Uterus (tissue), 4 donors: ENCODE measurements around the gene DGKI. TPM values are rescaled to one million over a fixed set of nuclear protein-coding genes. Genes with fewer than 3 reads are reported as not detected.

Experiments
- DNase-seq, 2 donors: peaks; one replicate each; pipeline ENCODE4 v3.0.0-alpha.2; 2019 to 2020
- H3K27ac ChIP-seq, 2 donors: fragments of 200-600 bp; sonication (generic); 1 replicate in 1 of 2; 2 replicates in 1 of 2; pipeline ENCODE4 v1.5.1; 2016 to 2018
- H3K27me3 ChIP-seq, 2 donors: fragments of 200-600 bp; sonication (generic); one replicate each; pipeline ENCODE4 v1.5.1; 2018 to 2019; ENCODE audit warnings: control low read depth in 1 of 2
- H3K36me3 ChIP-seq, 2 donors: fragments of 200-600 bp; sonication (generic); one replicate each; pipeline ENCODE4 v1.5.1; 2019; ENCODE audit warnings: control low read depth in 1 of 2
- H3K4me1 ChIP-seq, 2 donors: fragments of 200-600 bp; sonication (generic); one replicate each; pipeline ENCODE4 v1.5.1; 2018 to 2019; ENCODE audit warnings: control low read depth in 1 of 2
- H3K4me3 ChIP-seq, 2 donors: fragments of 200-600 bp; sonication (generic); 1 replicate in 1 of 2; 2 replicates in 1 of 2; pipeline ENCODE4 v1.5.1; 2018 to 2019; ENCODE audit warnings: mild to moderate bottlenecking in 1 of 2
- H3K9me3 ChIP-seq, 2 donors: fragments of 200-600 bp; sonication (generic); one replicate each; pipeline ENCODE4 v1.5.1; 2019; ENCODE audit warnings: control low read depth in 1 of 2
- POLR2A ChIP-seq, 2 donors: fragments of 450-650 bp; IDR thresholded peaks; one replicate each; pipeline ENCODE4 v1.6.1; 2016; ENCODE audit warnings: antibody characterized with exemption in 2 of 2, mild to moderate bottlenecking in 1 of 2, moderate library complexity in 1 of 2
- intact Hi-C: fragments of 100-400 bp; cut with DNase I; formaldehyde crosslinking; loops from one replicate; pipeline ENCODE4 v1.15.1; 2023; ENCODE audit warnings: low total_unique reads
- total RNA-seq, 4 donors: library from RNA; depleted of rRNA in 3 of 4; stranded (reverse); fragments of >200 nt in 3 of 4; gene quantifications; one replicate each; pipeline versions ENCODE4 v1.1.0 to v1.2.4, GENCODE V29; 2014 to 2023
- TF ChIP-seq, protein P1 (sequence below), 4 experiments: fragments of 200-600 bp in 2 of 4; fragments of 450-650 bp in 2 of 4; sonication (generic) in 2 of 4; IDR thresholded peaks; one replicate each; pipeline ENCODE4 v1.5.1; 2016 to 2019; ENCODE audit warnings: antibody characterized with exemption in 4 of 4, mild to moderate bottlenecking in 2 of 4, moderate library complexity in 1 of 4
- donor health status: DM: yes; HTN: yes; CAD: no.

The DGKI gene
- total RNA-seq, 4 donors from 2014 or later, result 1.0 to 8.5 (median 4.1) TPM

DNA sequence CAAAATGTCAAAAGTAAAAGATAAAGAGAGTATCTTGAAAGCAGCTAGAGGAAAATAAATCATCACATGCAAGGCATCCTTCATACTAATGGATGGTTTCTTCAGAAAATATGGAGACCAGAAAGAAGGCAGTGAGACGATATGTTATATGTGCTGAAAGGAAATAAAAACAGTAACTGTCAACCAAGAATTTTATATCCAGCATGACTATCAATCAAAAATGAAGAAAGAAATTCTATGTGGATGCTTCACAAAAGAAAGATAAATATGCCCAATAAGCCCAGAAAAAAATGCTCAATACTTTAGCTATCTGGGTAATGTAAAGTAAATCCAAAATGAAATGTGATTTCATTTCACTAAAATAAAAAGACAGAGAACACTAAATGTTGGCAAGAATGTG lies 142.1 kb downstream of the DGKI start:
- no peaks in the 10 kb centered on the region for H3K36me3 ChIP-seq
- intact Hi-C loops, result no loop called here
- TF ChIP-seq POLR2A (IDR thresholded peaks at IDR 0.05), result no peak
- TF ChIP-seq, protein P1, sequence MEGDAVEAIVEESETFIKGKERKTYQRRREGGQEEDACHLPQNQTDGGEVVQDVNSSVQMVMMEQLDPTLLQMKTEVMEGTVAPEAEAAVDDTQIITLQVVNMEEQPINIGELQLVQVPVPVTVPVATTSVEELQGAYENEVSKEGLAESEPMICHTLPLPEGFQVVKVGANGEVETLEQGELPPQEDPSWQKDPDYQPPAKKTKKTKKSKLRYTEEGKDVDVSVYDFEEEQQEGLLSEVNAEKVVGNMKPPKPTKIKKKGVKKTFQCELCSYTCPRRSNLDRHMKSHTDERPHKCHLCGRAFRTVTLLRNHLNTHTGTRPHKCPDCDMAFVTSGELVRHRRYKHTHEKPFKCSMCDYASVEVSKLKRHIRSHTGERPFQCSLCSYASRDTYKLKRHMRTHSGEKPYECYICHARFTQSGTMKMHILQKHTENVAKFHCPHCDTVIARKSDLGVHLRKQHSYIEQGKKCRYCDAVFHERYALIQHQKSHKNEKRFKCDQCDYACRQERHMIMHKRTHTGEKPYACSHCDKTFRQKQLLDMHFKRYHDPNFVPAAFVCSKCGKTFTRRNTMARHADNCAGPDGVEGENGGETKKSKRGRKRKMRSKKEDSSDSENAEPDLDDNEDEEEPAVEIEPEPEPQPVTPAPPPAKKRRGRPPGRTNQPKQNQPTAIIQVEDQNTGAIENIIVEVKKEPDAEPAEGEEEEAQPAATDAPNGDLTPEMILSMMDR (IDR thresholded peaks at IDR 0.05), result no peak

DNA sequence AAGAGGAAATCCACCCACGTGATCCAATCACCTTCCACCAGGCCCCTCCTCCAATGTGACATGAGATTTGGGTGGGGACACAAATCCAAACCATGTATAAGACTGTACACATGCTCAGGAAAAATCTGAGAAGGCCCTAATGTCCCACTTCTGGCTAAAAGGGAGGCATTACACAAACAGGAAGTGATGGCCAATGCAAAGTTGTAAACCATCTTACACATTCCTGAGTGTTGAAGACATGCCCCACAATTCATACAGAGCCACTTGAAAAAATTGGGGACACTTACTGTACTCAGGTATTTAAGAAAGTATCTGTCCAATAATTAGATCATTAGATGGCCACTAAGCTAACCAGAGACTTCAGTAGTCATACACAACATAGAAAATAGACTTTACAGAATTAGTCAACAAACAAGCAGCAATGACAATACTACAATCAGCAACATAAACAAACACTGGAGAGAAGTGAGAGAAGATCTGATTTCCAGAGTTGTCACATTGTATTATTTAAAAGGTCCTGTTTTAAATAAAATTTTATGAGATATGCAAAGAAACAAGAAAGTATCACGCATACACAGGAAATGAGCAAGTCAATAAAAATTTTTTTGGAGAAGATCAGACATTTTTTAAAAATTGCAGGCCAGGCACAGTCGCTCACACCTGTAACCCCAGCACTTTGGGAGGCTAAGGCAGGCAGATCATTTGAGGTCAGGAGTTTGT lies 143.3 kb downstream of the DGKI start:
- H3K4me1 ChIP-seq, result no peaks in the 10 kb centered on the region
- no peaks in the 10 kb centered on the region for H3K27me3 ChIP-seq
- intact Hi-C loops, result no loop called here
- H3K27ac ChIP-seq, result no peak overlapping the region
- DNase-seq, result no peak
- H3K36me3 ChIP-seq, result no peaks in the 10 kb centered on the region
- peaks cover 0 to 6% of the 10 kb centered on the region in 2 donors for H3K9me3 ChIP-seq
- H3K4me3 ChIP-seq, result no peak overlapping the region
- TF ChIP-seq, protein P1 (IDR thresholded peaks at IDR 0.05), result no peak
- TF ChIP-seq POLR2A (IDR thresholded peaks at IDR 0.05), result no peak

More for the DNA sequence above, 142.1 kb downstream of the DGKI start:
- Histone ChIP-seq H3K27me3 (no peaks in the 10 kb centered on the region), H3K4me3 (no peak overlapping the region), H3K27ac (no peak overlapping the region), H3K9me3 (peaks cover 0 to 6% of the 10 kb centered on the region in 2 donors), H3K4me1 (no peaks in the 10 kb centered on the region)
- no peak for DNase-seq

DNA sequence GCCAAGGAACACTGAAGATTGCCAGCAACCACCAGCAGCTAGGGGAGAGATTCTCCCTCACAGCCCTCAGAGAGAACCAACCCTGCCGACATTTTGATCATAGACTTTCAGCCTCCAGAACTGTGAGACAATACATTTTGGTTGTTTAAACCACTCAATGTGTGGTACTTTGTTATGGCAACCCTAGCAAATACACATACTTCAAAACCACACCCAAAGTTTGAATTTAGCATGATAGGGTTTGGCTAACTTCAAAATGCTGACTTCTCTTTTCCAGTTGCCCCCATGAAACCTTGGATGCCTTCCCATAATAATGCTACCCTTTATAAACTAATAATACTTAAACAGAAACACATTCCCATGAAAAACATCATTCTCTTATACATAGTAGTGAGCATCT lies 149.8 kb downstream of the DGKI start:
- DNase-seq, result no peak
- Histone ChIP-seq H3K27ac (no peak overlapping the region), H3K4me1 (no peaks in the 10 kb centered on the region), H3K4me3 (no peak overlapping the region), H3K9me3 (no peaks in the 10 kb centered on the region), H3K36me3 (no peaks in the 10 kb centered on the region), H3K27me3 (no peaks in the 10 kb centered on the region)
- intact Hi-C loops, result no loop called here
- TF ChIP-seq POLR2A (IDR thresholded peaks at IDR 0.05), result no peak
- TF ChIP-seq, protein P1 (IDR thresholded peaks at IDR 0.05), result no peak

DNA sequence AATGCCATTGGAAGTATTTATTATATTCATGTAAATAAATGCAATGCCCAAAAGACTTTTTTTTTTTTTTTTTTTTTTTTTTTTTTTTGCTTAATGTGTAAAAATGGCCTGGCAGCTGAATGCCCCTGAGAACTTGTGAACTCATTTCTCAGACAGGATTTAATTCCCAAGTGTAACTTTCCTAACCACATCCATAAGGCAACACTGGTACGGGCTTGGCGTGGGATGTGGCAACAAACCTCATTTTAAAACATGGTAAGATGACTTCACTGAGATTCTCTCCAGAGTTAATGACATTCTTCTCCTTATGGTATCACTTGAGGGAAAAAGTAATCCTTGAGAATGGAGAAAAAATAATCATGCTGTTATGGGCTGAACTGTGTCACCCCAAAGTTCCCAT lies 150.4 kb downstream of the DGKI start:
- intact Hi-C loops, result no loop called here
- H3K27ac ChIP-seq, result no peak overlapping the region
- no peak overlapping the region for H3K4me3 ChIP-seq
- no peaks in the 10 kb centered on the region for H3K9me3 ChIP-seq
- no peak for DNase-seq
- H3K27me3 ChIP-seq, result no peaks in the 10 kb centered on the region
- H3K4me1 ChIP-seq, result no peaks in the 10 kb centered on the region
- H3K36me3 ChIP-seq, result no peaks in the 10 kb centered on the region
- TF ChIP-seq, protein P1 (IDR thresholded peaks at IDR 0.05), result no peak
- no peak for TF ChIP-seq POLR2A (IDR thresholded peaks at IDR 0.05)

DNA sequence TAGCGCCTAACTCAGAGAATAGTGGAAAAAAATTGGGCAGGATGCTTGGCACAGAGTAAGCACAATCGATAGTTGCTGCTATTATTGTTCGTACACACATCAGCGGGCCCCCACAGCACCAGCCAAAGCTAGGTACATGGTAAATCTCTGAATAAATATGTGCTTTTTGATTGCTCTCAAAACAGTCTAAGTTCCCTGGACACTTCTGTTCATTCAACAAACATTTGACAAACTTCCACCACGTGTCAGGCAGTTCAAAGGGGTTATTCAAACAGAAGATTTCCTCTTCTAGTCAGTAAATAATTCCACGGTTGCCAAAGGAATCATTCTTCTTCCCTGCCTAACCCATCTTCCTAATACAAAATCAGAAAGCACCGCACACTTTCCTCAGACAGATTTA lies 150.8 kb downstream of the DGKI start:
- Histone ChIP-seq H3K4me1 (no peaks in the 10 kb centered on the region), H3K36me3 (no peaks in the 10 kb centered on the region), H3K27me3 (no peaks in the 10 kb centered on the region), H3K4me3 (no peak overlapping the region), H3K9me3 (no peaks in the 10 kb centered on the region), H3K27ac (no peak overlapping the region)
- no peak for TF ChIP-seq POLR2A (IDR thresholded peaks at IDR 0.05)
- TF ChIP-seq, protein P1 (IDR thresholded peaks at IDR 0.05), result no peak
- intact Hi-C loops, result no loop called here
- DNase-seq, result no peak
